Smooth muscle cell of the brain vasculature (primary cell): ENCODE data around the gene SRC.
"Not testable (repeated sequence)": the region's sequence is repeated elsewhere in the genome, so short reads cannot be mapped to it uniquely, and the experiment has no call there.

Experiments used
- DNase-seq: peaks from one replicate; pipeline ENCODE4 v3.0.0-alpha.2; 2012; ENCODE audit warnings: low read depth, low spot score

SRC gene

GRCh38 chr20:37336369-37337207 is 9.4 kb upstream of the SRC start:
- no peak for DNase-seq

- DNase-seq = no peak
Observed at GRCh38 chr20:37337208-37337991, 8.5 kb upstream of the SRC start.

- not testable (repeated sequence) for DNase-seq
Observed at GRCh38 chr20:37338380-37338779, 7.6 kb upstream of the SRC start.

GRCh38 chr20:37339208-37339607 is 6.7 kb upstream of the SRC start:
- DNase-seq = no peak

GRCh38 chr20:37339764-37340109 is 6.2 kb upstream of the SRC start:
- DNase-seq = not testable (repeated sequence)

- no peak for DNase-seq
Observed at GRCh38 chr20:37340998-37341397, 4.9 kb upstream of the SRC start.

DNA sequence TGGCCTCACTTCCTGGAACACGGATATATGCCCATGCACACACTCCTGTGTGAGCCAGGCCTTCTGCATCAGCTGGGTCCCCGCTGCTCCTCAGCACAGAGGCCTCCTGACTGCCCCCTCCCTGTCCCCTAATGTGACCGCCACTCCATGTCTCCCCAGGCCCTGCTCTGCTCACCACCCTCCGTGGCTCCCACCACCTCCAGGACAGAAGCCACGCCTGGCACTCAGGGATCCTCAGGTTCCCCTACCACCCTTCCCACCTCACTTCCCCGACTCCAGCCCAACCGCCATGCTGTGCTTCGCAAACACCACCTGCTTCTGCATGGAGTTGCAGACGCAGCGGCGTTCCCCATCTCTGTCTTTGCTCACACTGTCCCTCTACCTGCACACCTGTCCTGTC is 4.3 kb upstream of the SRC start:
- DNase-seq = no peak

DNA sequence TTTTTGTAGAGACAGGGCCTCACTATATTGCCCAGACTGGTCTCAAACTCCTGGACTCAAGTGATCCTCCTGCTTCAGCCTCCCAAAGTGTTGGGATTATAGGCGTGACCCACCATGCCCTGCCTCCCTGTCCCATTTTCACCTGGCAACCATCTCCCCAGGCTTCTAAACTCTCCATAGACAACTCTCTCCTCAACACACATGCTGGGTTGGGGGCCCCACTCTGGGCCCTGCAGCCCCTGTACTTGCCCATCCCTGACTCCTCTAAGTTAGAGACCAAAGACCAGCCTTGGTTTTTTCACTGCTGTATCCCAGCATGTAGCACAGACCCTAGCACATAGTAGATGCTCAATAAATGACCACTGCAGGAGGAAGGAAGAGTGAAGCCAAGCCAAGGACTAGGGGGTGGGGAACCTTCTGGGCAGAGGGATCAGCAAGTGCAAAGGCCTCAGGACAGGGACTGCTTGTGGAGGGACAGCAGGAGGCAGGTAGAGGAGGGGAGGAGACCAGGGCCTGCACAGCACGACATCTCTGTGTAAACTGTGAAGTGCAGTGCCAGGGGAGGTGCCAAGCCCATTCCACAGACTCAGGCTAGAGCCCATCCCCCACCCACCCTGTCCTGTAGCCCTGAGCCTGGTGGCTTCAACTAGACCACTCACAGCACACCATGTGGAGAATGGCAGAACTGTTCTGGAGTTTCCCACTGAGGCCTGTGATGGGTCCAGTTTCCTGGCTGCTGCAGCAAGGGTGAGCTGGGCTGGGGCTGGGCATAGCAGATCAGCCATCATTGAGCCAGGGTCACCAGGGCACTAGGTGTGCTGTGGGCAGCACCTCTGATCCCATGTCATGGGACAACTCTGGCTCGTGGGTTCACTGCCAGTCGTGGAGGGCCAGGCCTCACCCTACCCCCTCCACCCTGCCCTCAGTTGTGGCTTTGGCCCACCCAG is 3.4 kb upstream of the SRC start:
- no peak for DNase-seq

- DNase-seq = no peak
Observed at GRCh38 chr20:37343212-37343993, 2.5 kb upstream of the SRC start.

GRCh38 chr20:37343994-37344355 is 2.0 kb upstream of the SRC start:
- no peak for DNase-seq

GRCh38 chr20:37344506-37345338 is 1.2 kb upstream of the SRC start:
- DNase-seq = no peak

- DNase-seq = no peak
Observed at GRCh38 chr20:37346236-37346534, 245 bp downstream of the SRC start.

DNA sequence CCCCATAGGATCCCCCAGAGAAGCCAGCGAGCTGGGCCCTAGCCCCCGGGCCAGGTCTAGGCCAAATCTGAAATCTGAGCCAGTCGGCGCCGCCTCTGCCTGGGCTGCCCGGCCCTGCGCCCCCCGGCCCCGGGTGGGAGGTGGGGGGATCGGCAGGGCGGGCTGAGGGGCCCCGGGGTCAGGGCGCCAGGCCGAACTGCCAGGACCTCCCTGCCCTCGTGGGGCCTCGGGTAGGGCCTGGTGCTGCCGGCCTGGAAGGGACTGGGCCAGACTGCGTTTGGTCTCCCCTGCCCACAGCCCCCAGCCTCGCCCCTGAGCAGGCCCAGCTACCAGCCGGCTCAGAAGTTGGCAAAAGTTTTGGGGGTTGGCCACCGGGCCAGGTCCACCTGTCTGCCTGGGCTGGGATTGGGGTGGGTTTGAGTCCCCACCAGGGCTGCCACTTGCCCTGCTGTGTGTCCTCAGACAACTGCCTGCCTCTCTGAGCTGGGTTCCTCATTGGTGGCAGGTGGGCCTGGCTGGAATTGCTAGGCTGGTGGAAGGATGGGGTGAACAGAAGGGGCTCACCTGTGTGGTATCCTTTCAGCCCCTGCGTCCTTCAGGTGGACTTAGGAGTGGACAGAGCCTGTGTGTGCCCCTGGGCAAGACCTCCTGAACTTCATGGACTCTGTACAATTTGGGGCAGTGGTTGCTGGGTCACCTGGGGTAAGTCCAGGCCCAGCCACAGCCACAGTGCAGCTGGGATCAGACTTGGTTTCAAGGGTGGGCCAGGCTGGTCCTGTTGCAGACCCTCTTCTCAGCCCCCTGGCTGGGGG is 801 bp downstream of the SRC start:
- DNase-seq = no peak

DNA sequence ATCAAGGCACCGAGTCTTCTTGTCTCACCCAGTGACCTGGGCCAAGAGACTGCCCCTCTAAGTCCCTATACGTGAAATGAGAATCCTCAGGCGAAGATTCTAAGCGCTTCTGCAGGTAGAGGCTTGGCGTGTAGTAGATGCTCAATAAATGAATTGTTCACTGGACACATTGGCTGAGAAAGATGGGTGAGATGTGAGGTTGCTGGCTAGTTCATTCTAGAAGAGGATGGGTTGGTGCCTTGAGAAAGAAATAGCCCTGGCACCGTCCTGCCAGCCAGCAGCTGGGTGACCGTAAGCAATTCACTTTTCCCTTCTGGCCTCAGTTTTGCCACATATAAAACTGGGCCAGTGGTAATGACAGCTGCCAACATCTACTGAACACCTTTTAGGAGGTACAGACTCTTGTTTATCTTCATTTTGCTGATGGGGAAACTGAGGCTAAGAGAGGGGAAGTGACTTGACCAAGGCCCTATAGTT is 1.4 kb downstream of the SRC start:
- DNase-seq = no peak

DNA sequence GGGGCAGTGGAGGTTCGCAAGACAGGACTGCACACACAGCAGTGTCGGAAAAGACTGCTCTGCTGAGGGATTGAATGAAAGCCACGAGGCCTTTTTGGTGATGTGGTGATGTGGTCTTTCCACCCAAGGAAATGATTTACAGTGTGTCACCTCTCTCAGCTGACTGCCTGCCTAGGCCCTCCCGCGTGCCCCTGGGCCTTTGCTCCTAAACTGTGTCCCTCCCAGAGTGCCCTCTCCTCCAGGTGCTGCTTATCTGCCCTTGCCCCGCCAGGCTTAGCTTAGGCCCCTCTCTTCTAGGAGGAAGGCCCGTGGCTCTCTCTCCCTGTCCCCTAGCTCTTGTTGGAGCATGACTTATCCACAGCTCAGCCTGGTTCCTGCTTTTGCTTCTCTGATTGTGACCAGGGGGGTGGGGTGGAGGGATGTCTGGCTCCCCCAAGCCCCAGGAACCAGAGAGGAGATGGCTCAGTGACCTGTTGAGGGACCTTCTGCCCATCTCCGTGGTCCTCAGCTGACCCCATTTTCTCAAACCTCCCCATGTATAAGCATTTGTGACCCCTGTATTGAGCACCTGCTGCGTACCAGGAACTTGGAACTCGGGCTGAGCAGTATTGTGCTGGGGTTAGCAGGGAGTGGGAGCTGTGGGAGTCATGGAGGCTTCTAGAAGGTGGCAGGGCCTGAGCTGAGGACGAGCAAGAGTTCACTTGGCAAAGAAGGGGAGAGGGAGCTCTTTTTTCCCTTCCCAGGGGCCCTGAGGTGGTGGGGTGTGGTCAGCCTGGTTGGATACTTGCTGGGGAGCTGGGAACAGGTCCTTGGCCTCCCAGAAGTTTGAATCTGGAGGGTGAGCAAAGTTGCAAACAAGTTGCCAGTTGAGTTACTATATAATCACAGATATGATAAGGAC is 2.2 kb downstream of the SRC start:
- DNase-seq = no peak

GRCh38 chr20:37348792-37349516 is 3.0 kb downstream of the SRC start:
- no peak for DNase-seq

DNA sequence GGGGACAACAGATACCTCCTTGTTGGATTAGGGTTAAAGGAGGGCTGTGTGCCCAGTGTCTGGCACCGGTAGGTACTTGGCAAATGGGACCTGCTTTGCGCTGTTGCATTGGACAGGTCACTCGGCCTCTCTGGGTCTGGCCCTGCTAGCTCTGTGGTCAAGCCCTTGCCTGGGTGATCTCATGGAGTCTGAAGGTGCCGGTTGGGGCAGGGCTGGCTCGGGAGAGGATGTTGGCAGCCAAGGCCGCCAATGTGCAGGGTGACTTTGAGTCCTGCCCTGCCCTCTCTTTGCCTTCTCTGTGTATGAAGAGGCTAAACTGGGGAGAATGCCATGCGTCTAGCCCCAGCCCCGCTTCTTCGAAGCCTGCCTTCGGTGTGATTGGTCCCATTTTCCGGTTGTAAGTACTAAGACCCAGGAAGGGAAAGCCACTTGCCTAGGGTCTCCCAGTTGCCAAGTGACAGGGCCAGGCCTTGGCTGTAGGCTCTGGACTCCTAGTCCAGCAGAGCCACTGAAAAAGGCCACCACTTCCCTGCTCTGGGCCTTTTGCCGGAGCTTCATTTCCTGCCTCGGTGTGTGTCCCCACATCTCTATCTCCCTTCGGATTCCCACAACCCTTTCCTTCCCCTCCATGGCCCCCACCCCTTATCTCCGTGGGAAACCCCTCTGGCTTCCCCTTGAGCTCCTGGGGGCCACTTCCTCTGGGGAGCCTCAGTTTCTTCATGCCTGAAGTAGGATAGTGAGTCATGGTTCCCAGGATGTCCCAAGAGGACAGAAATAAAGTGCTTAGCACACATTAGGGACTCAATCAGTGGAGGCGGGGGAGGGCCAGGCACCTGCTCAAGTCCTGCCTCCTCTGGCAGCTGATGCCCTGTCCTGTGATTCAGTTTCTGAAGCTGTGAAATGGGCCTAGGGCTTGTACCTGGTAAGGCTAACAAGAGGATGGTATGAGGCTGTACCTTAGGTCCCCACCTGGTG is 3.9 kb downstream of the SRC start:
- DNase-seq = no peak
